ENCODE results near the gene SIRPD. TPM values are rescaled to one million over a fixed set of nuclear protein-coding genes. Genes with fewer than 3 reads are reported as not detected.

Gene SIRPD
- total RNA-seq, 1 donor from 2014 or later: not detected

- no peaks in the 10 kb centered on the region for H3K4me1 ChIP-seq (ENCODE audit: control insufficient read depth in 3 of 3, insufficient read depth in 3 of 3, low read length in 3 of 3)
- no peak overlapping the region for H3K4me3 ChIP-seq (ENCODE audit: low read length in 3 of 3)
- H3K36me3 ChIP-seq (ENCODE audit: control insufficient read depth in 3 of 3, insufficient read depth in 3 of 3, low read length in 3 of 3): no peaks in the 10 kb centered on the region
- H3K27me3 ChIP-seq (ENCODE audit: control insufficient read depth in 3 of 3, insufficient read depth in 3 of 3, low read length in 3 of 3): peaks cover 0 to 4% (median 0%) of the 10 kb centered on the region in 3 donors
- H3K9ac ChIP-seq (ENCODE audit: low read depth in 1 of 3, low read length in 3 of 3): no peak overlapping the region
- H3K27ac ChIP-seq (ENCODE audit: low read depth, low read length): no peak overlapping the region
- no peaks in the 10 kb centered on the region for H3K9me3 ChIP-seq (ENCODE audit: control insufficient read depth in 3 of 3, low read length in 3 of 3)
These were observed 31.2 kb downstream of the SIRPD start for GRCh38 chr20:1526310-1526709.

GRCh38 chr20:1524004-1524403 is 33.5 kb downstream of the SIRPD start:
- H3K27me3 ChIP-seq (ENCODE audit: control insufficient read depth in 3 of 3, insufficient read depth in 3 of 3, low read length in 3 of 3): peaks cover 0 to 4% (median 0%) of the 10 kb centered on the region in 3 donors
- H3K9me3 ChIP-seq (ENCODE audit: control insufficient read depth in 3 of 3, low read length in 3 of 3): no peaks in the 10 kb centered on the region
- no peak overlapping the region for H3K27ac ChIP-seq (ENCODE audit: low read depth, low read length)

DNA sequence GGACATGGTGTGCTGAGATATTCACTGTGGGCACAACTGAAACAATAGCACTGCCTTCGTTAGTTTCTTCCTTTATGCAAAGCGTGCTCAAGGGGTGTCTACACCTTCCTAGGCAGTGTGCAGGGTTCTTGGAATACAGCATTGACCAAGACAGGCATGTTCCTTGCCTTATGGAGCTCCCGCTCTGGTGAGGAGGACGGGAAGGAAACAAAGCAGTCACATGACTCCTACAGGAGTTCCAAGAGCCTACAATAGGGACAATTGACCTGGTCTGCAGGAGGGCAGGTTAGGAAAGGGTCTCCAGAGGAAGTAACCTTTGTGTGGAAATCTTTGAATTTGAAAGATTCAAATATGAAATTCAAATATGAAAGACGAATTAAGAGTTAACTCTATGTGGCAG is 40.5 kb downstream of the SIRPD start:
- Histone ChIP-seq H3K9ac (ENCODE audit: low read depth in 1 of 3, low read length in 3 of 3) (no peak overlapping the region), H3K4me3 (ENCODE audit: low read length in 3 of 3) (no peak overlapping the region), H3K27ac (ENCODE audit: low read depth, low read length) (no peak overlapping the region), H3K9me3 (ENCODE audit: control insufficient read depth in 3 of 3, low read length in 3 of 3) (no peaks in the 10 kb centered on the region), H3K36me3 (ENCODE audit: control insufficient read depth in 3 of 3, insufficient read depth in 3 of 3, low read length in 3 of 3) (no peaks in the 10 kb centered on the region), H3K27me3 (ENCODE audit: control insufficient read depth in 3 of 3, insufficient read depth in 3 of 3, low read length in 3 of 3) (peaks cover 3 to 7% (median 5%) of the 10 kb centered on the region in 3 donors), H3K4me1 (ENCODE audit: control insufficient read depth in 3 of 3, insufficient read depth in 3 of 3, low read length in 3 of 3) (no peaks in the 10 kb centered on the region)

More at GRCh38 chr20:1524004-1524403, 33.5 kb downstream of the SIRPD start:
- H3K4me1 ChIP-seq (ENCODE audit: control insufficient read depth in 3 of 3, insufficient read depth in 3 of 3, low read length in 3 of 3): no peaks in the 10 kb centered on the region
- H3K4me3 ChIP-seq (ENCODE audit: low read length in 3 of 3): no peak overlapping the region
- H3K9ac ChIP-seq (ENCODE audit: low read depth in 1 of 3, low read length in 3 of 3): no peak overlapping the region
- H3K36me3 ChIP-seq (ENCODE audit: control insufficient read depth in 3 of 3, insufficient read depth in 3 of 3, low read length in 3 of 3): no peaks in the 10 kb centered on the region

GRCh38 chr20:1513801-1514200 is 43.7 kb downstream of the SIRPD start:
- no peak overlapping the region for H3K9ac ChIP-seq (ENCODE audit: low read depth in 1 of 3, low read length in 3 of 3)
- no peak overlapping the region for H3K27ac ChIP-seq (ENCODE audit: low read depth, low read length)
- no peak overlapping the region for H3K4me3 ChIP-seq (ENCODE audit: low read length in 3 of 3)
- H3K4me1 ChIP-seq (ENCODE audit: control insufficient read depth in 3 of 3, insufficient read depth in 3 of 3, low read length in 3 of 3): no peaks in the 10 kb centered on the region
- H3K36me3 ChIP-seq (ENCODE audit: control insufficient read depth in 3 of 3, insufficient read depth in 3 of 3, low read length in 3 of 3): no peaks in the 10 kb centered on the region
- no peaks in the 10 kb centered on the region for H3K9me3 ChIP-seq (ENCODE audit: control insufficient read depth in 3 of 3, low read length in 3 of 3)
- peaks cover 3 to 12% (median 5%) of the 10 kb centered on the region in 3 donors for H3K27me3 ChIP-seq (ENCODE audit: control insufficient read depth in 3 of 3, insufficient read depth in 3 of 3, low read length in 3 of 3)

DNA sequence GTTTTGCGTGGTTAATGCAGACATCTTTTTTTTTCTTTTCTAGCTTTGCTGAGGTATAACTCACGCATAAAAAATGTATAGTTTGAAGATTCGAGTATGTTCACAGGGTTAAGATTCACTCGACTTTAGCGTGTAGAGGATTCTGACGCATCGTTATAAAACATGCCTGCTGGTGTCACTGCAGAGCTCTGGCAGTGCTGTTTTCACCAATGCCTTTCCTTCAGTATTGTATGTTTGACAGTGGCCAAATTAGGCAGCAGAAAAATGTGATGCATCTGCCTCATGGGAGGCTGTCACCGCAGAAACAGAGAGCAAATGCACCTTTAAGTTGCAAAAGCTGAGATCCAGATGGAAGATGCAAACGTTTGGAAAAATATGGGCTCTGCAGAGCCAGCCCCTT is 48.3 kb downstream of the SIRPD start:
- Histone ChIP-seq H3K4me3 (ENCODE audit: low read length in 3 of 3) (no peak overlapping the region), H3K4me1 (ENCODE audit: control insufficient read depth in 3 of 3, insufficient read depth in 3 of 3, low read length in 3 of 3) (no peaks in the 10 kb centered on the region), H3K9me3 (ENCODE audit: control insufficient read depth in 3 of 3, low read length in 3 of 3) (no peaks in the 10 kb centered on the region), H3K27ac (ENCODE audit: low read depth, low read length) (no peak overlapping the region), H3K9ac (ENCODE audit: low read depth in 1 of 3, low read length in 3 of 3) (no peak overlapping the region), H3K27me3 (ENCODE audit: control insufficient read depth in 3 of 3, insufficient read depth in 3 of 3, low read length in 3 of 3) (peaks cover 7 to 10% (median 9%) of the 10 kb centered on the region in 3 donors), H3K36me3 (ENCODE audit: control insufficient read depth in 3 of 3, insufficient read depth in 3 of 3, low read length in 3 of 3) (no peaks in the 10 kb centered on the region)

- no peaks in the 10 kb centered on the region for H3K4me1 ChIP-seq (ENCODE audit: control insufficient read depth in 3 of 3, insufficient read depth in 3 of 3, low read length in 3 of 3)
- no peaks in the 10 kb centered on the region for H3K36me3 ChIP-seq (ENCODE audit: control insufficient read depth in 3 of 3, insufficient read depth in 3 of 3, low read length in 3 of 3)
- no peak overlapping the region for H3K4me3 ChIP-seq (ENCODE audit: low read length in 3 of 3)
- H3K9me3 ChIP-seq (ENCODE audit: control insufficient read depth in 3 of 3, low read length in 3 of 3): no peaks in the 10 kb centered on the region
- no peak overlapping the region for H3K27ac ChIP-seq (ENCODE audit: low read depth, low read length)
- peaks cover 7 to 10% (median 9%) of the 10 kb centered on the region in 3 donors for H3K27me3 ChIP-seq (ENCODE audit: control insufficient read depth in 3 of 3, insufficient read depth in 3 of 3, low read length in 3 of 3)
- H3K9ac ChIP-seq (ENCODE audit: low read depth in 1 of 3, low read length in 3 of 3): no peak overlapping the region
These were observed 48.9 kb downstream of the SIRPD start for GRCh38 chr20:1508574-1508973.

DNA sequence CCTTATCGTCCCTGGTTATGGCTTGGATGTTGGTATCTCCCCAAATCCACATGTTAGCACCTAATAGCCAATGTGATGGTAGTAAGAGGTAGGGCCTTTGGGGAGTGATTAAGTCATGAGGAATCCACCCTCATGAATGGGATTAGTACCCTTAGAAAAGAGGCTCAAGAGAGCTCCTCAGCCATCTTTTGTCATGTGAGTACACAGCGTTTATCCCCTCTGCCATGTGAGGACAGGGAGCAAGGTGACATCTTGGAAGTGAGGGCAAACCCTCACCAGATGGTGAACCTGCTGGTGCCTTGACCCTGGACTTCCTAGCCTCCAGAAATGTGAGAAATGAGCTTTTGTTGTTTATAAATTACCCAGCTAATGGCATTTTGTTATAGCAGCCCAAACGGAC is 50.2 kb downstream of the SIRPD start:
- Histone ChIP-seq H3K4me3 (ENCODE audit: low read length in 3 of 3) (no peak overlapping the region), H3K4me1 (ENCODE audit: control insufficient read depth in 3 of 3, insufficient read depth in 3 of 3, low read length in 3 of 3) (no peaks in the 10 kb centered on the region), H3K27ac (ENCODE audit: low read depth, low read length) (no peak overlapping the region), H3K9me3 (ENCODE audit: control insufficient read depth in 3 of 3, low read length in 3 of 3) (no peaks in the 10 kb centered on the region), H3K9ac (ENCODE audit: low read depth in 1 of 3, low read length in 3 of 3) (no peak overlapping the region), H3K27me3 (ENCODE audit: control insufficient read depth in 3 of 3, insufficient read depth in 3 of 3, low read length in 3 of 3) (peaks cover 6 to 10% (median 7%) of the 10 kb centered on the region in 3 donors), H3K36me3 (ENCODE audit: control insufficient read depth in 3 of 3, insufficient read depth in 3 of 3, low read length in 3 of 3) (no peaks in the 10 kb centered on the region)

GRCh38 chr20:1505871-1506270 is 51.6 kb downstream of the SIRPD start:
- no peak overlapping the region for H3K9ac ChIP-seq (ENCODE audit: low read depth in 1 of 3, low read length in 3 of 3)
- no peaks in the 10 kb centered on the region for H3K36me3 ChIP-seq (ENCODE audit: control insufficient read depth in 3 of 3, insufficient read depth in 3 of 3, low read length in 3 of 3)
- peaks cover 4 to 7% (median 6%) of the 10 kb centered on the region in 3 donors for H3K27me3 ChIP-seq (ENCODE audit: control insufficient read depth in 3 of 3, insufficient read depth in 3 of 3, low read length in 3 of 3)
- H3K4me3 ChIP-seq (ENCODE audit: low read length in 3 of 3): no peak overlapping the region
- no peak overlapping the region for H3K27ac ChIP-seq (ENCODE audit: low read depth, low read length)
- no peaks in the 10 kb centered on the region for H3K9me3 ChIP-seq (ENCODE audit: control insufficient read depth in 3 of 3, low read length in 3 of 3)
- no peaks in the 10 kb centered on the region for H3K4me1 ChIP-seq (ENCODE audit: control insufficient read depth in 3 of 3, insufficient read depth in 3 of 3, low read length in 3 of 3)

GRCh38 chr20:1505361-1505760 is 52.1 kb downstream of the SIRPD start:
- H3K4me3 ChIP-seq (ENCODE audit: low read length in 3 of 3): no peak overlapping the region
- H3K9me3 ChIP-seq (ENCODE audit: control insufficient read depth in 3 of 3, low read length in 3 of 3): no peaks in the 10 kb centered on the region
- no peak overlapping the region for H3K9ac ChIP-seq (ENCODE audit: low read depth in 1 of 3, low read length in 3 of 3)
- H3K4me1 ChIP-seq (ENCODE audit: control insufficient read depth in 3 of 3, insufficient read depth in 3 of 3, low read length in 3 of 3): no peaks in the 10 kb centered on the region
- peaks cover 4 to 7% (median 6%) of the 10 kb centered on the region in 3 donors for H3K27me3 ChIP-seq (ENCODE audit: control insufficient read depth in 3 of 3, insufficient read depth in 3 of 3, low read length in 3 of 3)
- no peaks in the 10 kb centered on the region for H3K36me3 ChIP-seq (ENCODE audit: control insufficient read depth in 3 of 3, insufficient read depth in 3 of 3, low read length in 3 of 3)
- H3K27ac ChIP-seq (ENCODE audit: low read depth, low read length): no peak overlapping the region

GRCh38 chr20:1503564-1504227 is 53.8 kb downstream of the SIRPD start:
- Histone ChIP-seq H3K9me3 (ENCODE audit: control insufficient read depth in 3 of 3, low read length in 3 of 3) (no peaks in the 10 kb centered on the region), H3K36me3 (ENCODE audit: control insufficient read depth in 3 of 3, insufficient read depth in 3 of 3, low read length in 3 of 3) (no peaks in the 10 kb centered on the region), H3K27me3 (ENCODE audit: control insufficient read depth in 3 of 3, insufficient read depth in 3 of 3, low read length in 3 of 3) (peaks cover 4 to 7% (median 7%) of the 10 kb centered on the region in 3 donors), H3K27ac (ENCODE audit: low read depth, low read length) (no peak overlapping the region), H3K4me3 (ENCODE audit: low read length in 3 of 3) (no peak overlapping the region), H3K4me1 (ENCODE audit: control insufficient read depth in 3 of 3, insufficient read depth in 3 of 3, low read length in 3 of 3) (no peaks in the 10 kb centered on the region), H3K9ac (ENCODE audit: low read depth in 1 of 3, low read length in 3 of 3) (no peak overlapping the region)
